ENCODE data around the gene YOD1.

Gene YOD1

GRCh38 chr1:207056673-207057072, 5.7 kb upstream of the YOD1 start:
- H3K9me3 ChIP-seq = no peaks in the 10 kb centered on the region
- no peaks in the 10 kb centered on the region for H3K36me3 ChIP-seq
- no peak for TF ChIP-seq CTCF (IDR thresholded peaks at IDR 0.05; ENCODE audit: low read depth, low read length)
- no peak overlapping the region for H3K4me3 ChIP-seq (ENCODE audit: low read depth, low read length)
- no peak for DNase-seq
- H3K27me3 ChIP-seq = peaks cover 46% of the 10 kb centered on the region
- no peaks in the 10 kb centered on the region for H3K4me1 ChIP-seq

GRCh38 chr1:207055386-207056001, 4.5 kb upstream of the YOD1 start:
- H3K4me3 ChIP-seq (ENCODE audit: low read depth, low read length) = no peak overlapping the region
- H3K9me3 ChIP-seq = no peaks in the 10 kb centered on the region
- no peaks in the 10 kb centered on the region for H3K36me3 ChIP-seq
- H3K4me1 ChIP-seq = peaks cover 3% of the 10 kb centered on the region; the same call in 1 of the 2 replicates
- no peak for DNase-seq
- peaks cover 46% of the 10 kb centered on the region for H3K27me3 ChIP-seq
- TF ChIP-seq CTCF (IDR thresholded peaks at IDR 0.05; ENCODE audit: low read depth, low read length) = no peak

GRCh38 chr1:207054491-207054890, 3.5 kb upstream of the YOD1 start:
- Histone ChIP-seq H3K4me1 (peaks cover 6% of the 10 kb centered on the region), H3K4me3 (ENCODE audit: low read depth, low read length) (no peak overlapping the region), H3K27me3 (peaks cover 43% of the 10 kb centered on the region), H3K36me3 (peaks cover 2% of the 10 kb centered on the region), H3K9me3 (no peaks in the 10 kb centered on the region)
- no peak for TF ChIP-seq CTCF (IDR thresholded peaks at IDR 0.05; ENCODE audit: low read depth, low read length)
- no peak for DNase-seq

- DNase-seq = peak; percentile 97
- H3K9me3 ChIP-seq = no peaks in the 10 kb centered on the region
- TF ChIP-seq CTCF (IDR thresholded peaks at IDR 0.05; ENCODE audit: low read depth, low read length) = 0 out of 2 replicates have a peak, but pooled peaks have one; percentile 1
Measured at GRCh38 chr1:207052911-207053769, 2.1 kb upstream of the YOD1 start, which contains the start of gene PFKFB2. PFKFB2 (plus strand) TSS chr1:207053275; CDS start chr1:207054718, 1,443 bp downstream.

GRCh38 chr1:207050480-207051190, 373 bp downstream of the YOD1 start:
- TF ChIP-seq CTCF (IDR thresholded peaks at IDR 0.05; ENCODE audit: low read depth, low read length) = no peak
- H3K36me3 ChIP-seq = peaks cover 17% of the 10 kb centered on the region
- DNase-seq = peak; percentile 94
- H3K4me3 ChIP-seq (ENCODE audit: low read depth, low read length) = peak overlapping the region; percentile 95
- H3K27me3 ChIP-seq = peaks cover 12% of the 10 kb centered on the region
- no peaks in the 10 kb centered on the region for H3K9me3 ChIP-seq
- peaks cover 6% of the 10 kb centered on the region for H3K4me1 ChIP-seq

More at GRCh38 chr1:207052911-207053769, 2.1 kb upstream of the YOD1 start, which contains the start of gene PFKFB2:
- Histone ChIP-seq H3K4me3 (ENCODE audit: low read depth, low read length) (peak within 1 kb of the TSS; percentile 85), H3K36me3 (peaks cover 16% of the 10 kb centered on the region), H3K27me3 (peaks cover 34% of the 10 kb centered on the region), H3K4me1 (peaks cover 6% of the 10 kb centered on the region)
